Lung microvascular endothelial cell (primary cell): ENCODE results near the gene GINS2. TPM values are rescaled to one million over a fixed set of nuclear protein-coding genes. Genes with fewer than 3 reads are reported as not detected.

Experiments used
- DNase-seq, 2 donors: peaks; one replicate each; pipeline versions ENCODE4 v3.0.0 to v3.0.0-alpha.2; 2010; ENCODE audit warnings: low read depth in 2 of 2
- total RNA-seq: library from RNA; depleted of rRNA; stranded (reverse); fragments of >200 nt; gene quantifications from 2 replicates; pipeline ENCODE4 v1.2.1, GENCODE V29; 2014

The GINS2 gene
- total RNA-seq, 1 donor from 2014 or later, result 1.4 TPM

DNA sequence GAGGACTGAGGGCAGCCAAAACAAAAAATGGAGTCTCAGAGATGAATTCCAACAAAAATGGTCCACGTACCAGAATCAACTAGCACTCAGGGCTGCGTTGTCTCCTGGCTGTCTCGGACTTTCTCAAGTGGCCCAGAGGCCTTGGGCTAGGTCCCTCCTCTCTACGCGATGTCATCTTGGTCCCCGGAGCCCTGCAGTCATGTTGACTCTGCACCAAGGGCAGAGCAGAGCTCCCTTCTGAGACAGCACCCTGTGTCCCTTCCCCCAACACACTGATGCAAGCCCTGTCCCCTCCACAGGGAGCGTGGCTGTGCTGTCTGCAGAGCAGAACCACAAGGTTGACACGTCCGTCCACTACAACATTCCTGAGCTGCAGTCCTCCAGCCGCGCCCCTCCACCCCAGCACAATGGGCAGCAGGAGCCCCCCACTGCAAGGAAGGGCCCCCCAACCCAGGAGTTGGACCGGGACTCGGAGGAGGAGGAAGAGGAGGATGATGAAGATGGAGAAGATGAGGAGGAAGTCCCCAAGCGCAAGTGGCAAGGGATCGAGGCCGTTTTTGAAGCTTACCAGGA lies 20.8 kb downstream of the GINS2 start:
- no peak for DNase-seq

DNA sequence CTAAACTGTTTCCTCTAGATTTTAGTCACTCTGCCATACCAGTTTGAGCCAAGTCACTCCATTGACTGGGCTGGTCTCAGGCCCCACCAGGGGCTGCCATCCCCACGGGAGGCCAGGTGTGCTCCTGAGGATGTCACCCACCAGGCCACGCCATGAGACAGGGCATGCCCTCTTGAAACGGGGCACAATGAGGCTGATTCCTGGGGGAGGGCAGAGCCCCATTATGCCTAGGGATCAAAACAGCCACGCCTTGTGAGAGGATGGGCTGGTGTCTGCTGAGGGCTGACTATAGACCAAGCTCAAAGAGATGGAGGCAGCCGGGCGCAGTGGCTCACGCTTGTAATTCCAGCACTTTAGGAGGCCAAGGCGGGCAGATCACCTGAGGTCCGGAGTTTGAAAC lies 21.5 kb downstream of the GINS2 start:
- DNase-seq, result no peak

DNA sequence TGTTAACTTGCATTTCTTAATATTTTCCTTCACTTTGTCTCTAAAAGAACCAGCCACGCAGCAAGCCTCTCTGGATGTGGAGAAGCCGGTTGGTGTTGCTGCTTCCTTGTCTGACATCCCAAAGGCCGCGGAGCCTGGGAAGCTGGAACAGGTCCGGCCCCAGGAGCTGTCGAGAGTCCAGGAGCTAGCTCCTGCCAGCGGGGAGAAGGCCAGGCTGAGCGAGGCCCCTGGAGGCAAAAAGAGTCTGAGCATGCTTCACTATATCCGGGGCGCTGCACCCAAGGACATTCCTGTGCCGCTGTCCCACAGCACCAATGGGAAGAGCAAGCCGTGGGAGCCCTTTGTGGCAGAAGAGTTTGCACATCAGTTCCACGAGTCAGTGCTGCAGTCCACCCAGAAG lies 22.8 kb downstream of the GINS2 start:
- no peak for DNase-seq

GRCh38 chr16:85665373-85665740 lies 23.4 kb downstream of the GINS2 start:
- DNase-seq, result no peak

DNA sequence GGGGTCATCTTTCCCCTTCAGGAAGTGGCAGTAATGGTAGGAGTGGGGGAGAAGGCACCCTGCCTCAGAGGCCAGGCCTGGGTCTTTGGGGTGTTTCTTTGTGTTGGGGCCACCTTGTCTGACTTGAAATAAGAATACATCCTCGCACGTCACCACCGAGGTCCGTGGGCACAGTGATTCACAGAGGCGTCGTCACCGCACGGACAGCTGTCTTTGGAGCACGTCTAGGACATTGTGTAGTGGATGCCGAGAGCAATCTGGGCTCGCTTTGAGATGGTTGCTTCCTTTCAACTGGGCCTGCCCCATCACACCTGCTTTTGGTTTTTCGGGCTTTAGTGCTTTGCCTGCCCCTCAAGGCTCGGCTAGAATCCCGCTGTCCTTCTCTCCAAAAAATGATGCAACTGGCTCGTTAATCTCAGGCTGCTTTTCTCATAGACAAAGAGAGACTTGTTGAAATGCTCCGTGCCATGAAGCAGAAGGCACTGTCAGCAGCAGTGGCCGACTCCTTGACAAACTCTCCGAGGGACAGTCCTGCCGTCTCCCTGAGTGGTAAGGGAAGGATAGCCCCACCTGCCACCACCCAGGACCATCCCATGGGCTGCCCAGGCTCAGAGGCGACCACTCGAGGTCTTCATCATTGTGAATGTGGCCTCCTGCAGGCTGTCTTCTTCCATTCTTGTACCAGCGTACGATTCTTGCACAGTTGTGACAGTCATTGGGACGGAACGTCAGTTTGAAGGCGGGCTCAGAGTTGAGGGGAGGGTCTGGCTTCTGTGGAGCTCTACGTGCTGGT lies 24.0 kb downstream of the GINS2 start:
- DNase-seq, result no peak

GRCh38 chr16:85663891-85664321 lies 24.8 kb downstream of the GINS2 start:
- DNase-seq, result no peak

GRCh38 chr16:85662976-85663830 lies 25.6 kb downstream of the GINS2 start:
- DNase-seq, result no peak

GRCh38 chr16:85662482-85662812 lies 26.3 kb downstream of the GINS2 start:
- no peak for DNase-seq

- DNase-seq, result no peak
Observed at GRCh38 chr16:85661740-85662481, 26.8 kb downstream of the GINS2 start.

DNA sequence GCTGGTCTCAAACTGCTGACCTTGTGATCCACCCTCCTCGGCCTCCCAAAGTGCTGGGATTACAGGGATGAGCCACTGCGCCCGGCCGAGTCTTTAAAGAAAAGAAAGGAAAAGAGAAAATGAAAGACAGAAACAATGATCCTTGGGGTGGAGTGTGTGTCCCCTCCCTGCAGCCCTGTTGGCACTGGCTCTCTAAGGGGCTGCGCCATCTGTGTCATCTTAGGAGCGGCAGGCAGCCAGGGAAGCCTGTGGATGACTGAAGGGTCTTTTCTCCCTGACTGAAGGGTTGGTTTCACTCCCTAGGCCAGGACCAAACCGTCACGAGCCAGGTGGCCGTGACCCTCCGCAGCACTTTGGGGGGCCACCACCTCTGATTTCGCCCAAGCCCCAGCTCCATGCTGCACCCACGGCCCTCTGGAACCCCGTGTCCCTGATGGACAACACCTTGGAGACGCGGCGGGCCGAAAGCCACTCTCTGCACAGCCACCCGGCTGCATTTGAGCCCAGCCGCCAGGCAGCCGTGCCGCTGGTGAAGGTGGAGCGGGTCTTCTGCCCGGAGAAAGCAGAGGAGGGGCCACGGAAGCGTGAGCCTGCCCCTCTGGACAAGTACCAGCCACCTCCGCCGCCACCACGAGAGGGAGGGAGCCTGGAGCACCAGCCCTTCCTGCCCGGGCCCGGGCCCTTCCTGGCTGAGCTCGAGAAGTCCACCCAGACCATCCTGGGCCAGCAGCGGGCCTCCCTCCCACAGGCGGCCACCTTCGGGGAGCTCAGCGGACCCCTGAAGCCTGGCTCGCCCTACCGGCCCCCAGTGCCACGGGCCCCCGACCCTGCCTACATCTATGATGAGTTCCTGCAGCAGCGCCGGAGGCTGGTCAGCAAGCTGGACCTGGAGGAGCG lies 27.7 kb downstream of the GINS2 start:
- no peak for DNase-seq

GRCh38 chr16:85659805-85660511 lies 28.8 kb downstream of the GINS2 start:
- DNase-seq, result peak; percentile 64 to 71

GRCh38 chr16:85659336-85659735 lies 29.4 kb downstream of the GINS2 start:
- no peak for DNase-seq

GRCh38 chr16:85658504-85659326 lies 30.0 kb downstream of the GINS2 start:
- no peak for DNase-seq

- DNase-seq, result no peak
Observed at GRCh38 chr16:85657996-85658395, 30.8 kb downstream of the GINS2 start.

DNA sequence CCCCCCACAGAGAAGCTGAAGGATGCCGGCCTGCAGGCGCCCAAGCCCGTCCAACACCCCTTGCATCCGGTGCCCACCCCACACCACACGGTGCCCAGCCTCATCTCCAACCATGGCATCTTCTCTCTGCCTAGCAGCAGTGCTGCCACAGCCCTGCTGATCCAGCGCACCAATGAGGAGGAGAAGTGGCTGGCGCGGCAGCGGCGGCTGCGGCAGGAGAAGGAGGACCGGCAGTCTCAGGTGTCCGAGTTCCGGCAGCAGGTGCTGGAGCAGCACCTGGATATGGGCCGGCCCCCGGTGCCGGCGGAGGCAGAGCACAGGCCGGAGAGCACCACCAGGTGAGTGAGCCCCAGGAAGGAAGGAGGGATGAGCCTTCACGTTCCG lies 31.5 kb downstream of the GINS2 start:
- DNase-seq, result no peak

DNA sequence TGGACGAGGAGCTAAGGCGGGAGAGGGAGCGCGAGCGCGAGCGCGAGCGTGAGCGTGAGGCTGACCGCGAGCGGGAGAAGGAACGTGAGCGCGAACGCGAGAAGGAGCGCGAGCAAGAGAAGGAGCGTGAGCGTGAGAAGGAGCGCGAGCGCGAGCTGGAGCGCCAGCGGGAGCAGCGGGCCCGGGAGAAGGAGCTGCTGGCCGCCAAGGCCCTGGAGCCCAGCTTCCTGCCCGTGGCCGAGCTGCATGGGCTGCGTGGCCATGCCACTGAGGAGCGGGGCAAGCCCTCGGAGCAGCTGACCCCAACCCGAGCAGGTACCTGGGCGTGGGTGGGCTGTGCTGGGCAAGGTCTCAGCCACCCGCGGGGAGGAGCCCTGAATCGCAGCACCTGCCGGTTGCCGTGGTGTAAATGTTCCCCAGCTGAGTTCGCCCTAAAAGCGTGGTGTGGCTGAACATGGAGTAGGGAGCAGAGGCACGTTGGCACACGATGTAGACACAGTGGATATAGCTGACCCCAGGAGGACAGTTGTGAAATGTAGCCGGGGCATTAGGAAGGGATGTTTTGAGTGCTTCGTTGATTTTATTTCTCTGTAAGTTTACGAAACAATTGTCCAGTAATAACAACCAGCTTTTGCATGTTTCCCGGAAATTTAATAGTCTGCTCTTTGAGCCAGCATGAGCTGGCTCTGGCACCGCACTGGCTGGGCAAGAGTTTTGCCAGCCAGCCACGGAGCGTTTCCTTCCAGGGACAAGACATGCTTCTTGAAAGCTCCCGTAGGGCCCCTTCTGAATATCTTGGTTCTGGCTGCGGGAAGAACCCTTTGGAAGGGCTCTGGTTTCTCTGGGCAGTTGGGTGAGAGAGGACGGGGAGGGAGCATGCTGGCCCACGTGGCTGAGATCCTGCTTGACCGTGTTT lies 32.1 kb downstream of the GINS2 start:
- DNase-seq, result no peak

- no peak for DNase-seq
Observed at GRCh38 chr16:85655216-85656129, 33.3 kb downstream of the GINS2 start.
